Measurements from ENCODE around the gene TRIM9. TPM values are rescaled to one million over a fixed set of nuclear protein-coding genes. Genes with fewer than 3 reads are reported as not detected.

Gene TRIM9
- 1 to 10 TPM in 8 of 12 donors, under 1 TPM in 2, not detected in 2; 0.77 to 4.7 (median 2.4) TPM for polyA plus RNA-seq (ENCODE audit: insufficient read length in 12 of 12)
- long read RNA-seq, donor 1, result 0 reads
- long read RNA-seq, donor 2, partial matches to known transcripts, result 0 of 1 reads
- long read RNA-seq, donor 2, other reads (novel, unspliced or antisense), result 0 of 1 reads
- long read RNA-seq, donor 3, result 0 reads
- long read RNA-seq, donor 4, result 0 reads
- long read RNA-seq, donor 5, result 0 reads
- long read RNA-seq, donor 6, result 0 reads
- long read RNA-seq, donor 7, result 0 reads
- long read RNA-seq, donor 8, result 0 reads
- long read RNA-seq, donor 9, result 0 reads
- long read RNA-seq, donor 10, partial matches to known transcripts, result 0 of 1 reads
- long read RNA-seq, donor 10, other reads (novel, unspliced or antisense), result 0 of 1 reads
- long read RNA-seq, donor 11, result 0 reads

GRCh38 chr14:51094901-51095853 is at the start of gene TRIM9:
TRIM9 (minus strand) TSS chr14:51095105; CDS start chr14:51094939, 166 bp downstream.
- DNase-seq, result peak; percentile 92

- no peak for DNase-seq
These were observed 46.0 kb upstream of the TRIM9 start for GRCh38 chr14:51140856-51141255.

GRCh38 chr14:51140338-51140737 is 45.4 kb upstream of the TRIM9 start:
- DNase-seq, result no peak

GRCh38 chr14:51139121-51139681 is 44.3 kb upstream of the TRIM9 start:
- DNase-seq, result no peak

GRCh38 chr14:51138404-51139103 is 43.6 kb upstream of the TRIM9 start:
- DNase-seq, result no peak

GRCh38 chr14:51131516-51131915 is 36.6 kb upstream of the TRIM9 start:
- no peak for DNase-seq

- DNase-seq, result no peak
These were observed 34.2 kb upstream of the TRIM9 start for GRCh38 chr14:51129130-51129529.

- no peak for DNase-seq
These were observed 29.1 kb upstream of the TRIM9 start for GRCh38 chr14:51124029-51124428.

GRCh38 chr14:51121096-51121495 is 26.2 kb upstream of the TRIM9 start:
- no peak for DNase-seq

- no peak for DNase-seq
These were observed 24.6 kb upstream of the TRIM9 start for GRCh38 chr14:51119411-51120051.

GRCh38 chr14:51118993-51119392 is 24.1 kb upstream of the TRIM9 start:
- no peak for DNase-seq

- DNase-seq, result no peak
These were observed 22.7 kb upstream of the TRIM9 start for GRCh38 chr14:51117593-51117992.

- DNase-seq, result no peak
These were observed 21.8 kb upstream of the TRIM9 start for GRCh38 chr14:51116682-51117081.

GRCh38 chr14:51109651-51110050 is 14.7 kb upstream of the TRIM9 start:
- DNase-seq, result no peak

GRCh38 chr14:51107801-51108200 is 12.9 kb upstream of the TRIM9 start:
- DNase-seq, result no peak

- DNase-seq, result no peak
These were observed 9.6 kb upstream of the TRIM9 start for GRCh38 chr14:51104467-51104866.

- no peak for DNase-seq
These were observed 2.4 kb upstream of the TRIM9 start for GRCh38 chr14:51097287-51097686.

- DNase-seq, result no peak
These were observed 2.0 kb upstream of the TRIM9 start for GRCh38 chr14:51096870-51097269.

- peak; percentile 23 for DNase-seq
These were observed 1.2 kb upstream of the TRIM9 start for GRCh38 chr14:51095854-51096823.

GRCh38 chr14:51094282-51094821 is 553 bp downstream of the TRIM9 start:
- DNase-seq, result no peak
